ENCODE data around the gene GAS7.
"Not testable (repeated sequence)": the region's sequence is repeated elsewhere in the genome, so short reads cannot be mapped to it uniquely, and the experiment has no call there.

The GAS7 gene

GRCh38 chr17:10107316-10108165 lies 90.9 kb downstream of the GAS7 start:
- DNase-seq (ENCODE audit: low read depth): no peak
- H3K4me3 ChIP-seq (ENCODE audit: low read length): no peak overlapping the region
- no peak for TF ChIP-seq CTCF (conservative IDR thresholded peaks at IDR 0.05; ENCODE audit: low read length)

- no peak for TF ChIP-seq CTCF (conservative IDR thresholded peaks at IDR 0.05; ENCODE audit: low read length)
These were observed 92.3 kb downstream of the GAS7 start for GRCh38 chr17:10106067-10106466.

GRCh38 chr17:10105513-10106001 lies 92.8 kb downstream of the GAS7 start:
- DNase-seq (ENCODE audit: low read depth): peak; percentile 79
- H3K4me3 ChIP-seq (ENCODE audit: low read length): no peak overlapping the region
- no peak; the same call in 1 of the 2 replicates for TF ChIP-seq CTCF (conservative IDR thresholded peaks at IDR 0.05; ENCODE audit: low read length)

More at GRCh38 chr17:10106067-10106466, 92.3 kb downstream of the GAS7 start:
- no peak for DNase-seq (ENCODE audit: low read depth)
- no peak overlapping the region for H3K4me3 ChIP-seq (ENCODE audit: low read length)

GRCh38 chr17:10103712-10104111 lies 94.7 kb downstream of the GAS7 start:
- no peak for TF ChIP-seq CTCF (conservative IDR thresholded peaks at IDR 0.05; ENCODE audit: low read length)
- H3K4me3 ChIP-seq (ENCODE audit: low read length): no peak overlapping the region
- DNase-seq (ENCODE audit: low read depth): no peak

- TF ChIP-seq CTCF (conservative IDR thresholded peaks at IDR 0.05; ENCODE audit: low read length): no peak
- DNase-seq (ENCODE audit: low read depth): no peak
- H3K4me3 ChIP-seq (ENCODE audit: low read length): no peak overlapping the region
These were observed 95.6 kb downstream of the GAS7 start for GRCh38 chr17:10102817-10103216.

GRCh38 chr17:10099051-10099571 lies 99.3 kb downstream of the GAS7 start:
- peak overlapping the region; percentile 33 for H3K4me3 ChIP-seq (ENCODE audit: low read length)
- peak; percentile 91 for DNase-seq (ENCODE audit: low read depth)
- TF ChIP-seq CTCF (conservative IDR thresholded peaks at IDR 0.05; ENCODE audit: low read length): no peak

GRCh38 chr17:10096596-10096995 lies 101.8 kb downstream of the GAS7 start:
- DNase-seq (ENCODE audit: low read depth): no peak
- H3K4me3 ChIP-seq (ENCODE audit: low read length): no peak overlapping the region
- no peak for TF ChIP-seq CTCF (conservative IDR thresholded peaks at IDR 0.05; ENCODE audit: low read length)

- peak; percentile 92 for DNase-seq (ENCODE audit: low read depth)
These were observed 103.1 kb downstream of the GAS7 start for GRCh38 chr17:10095295-10095694.

More at GRCh38 chr17:10095295-10095694, 103.1 kb downstream of the GAS7 start:
- H3K4me3 ChIP-seq (ENCODE audit: low read length): not testable (repeated sequence)

Measured in AG10803 (cell line).